ENCODE data around the gene TMIGD3.
A peak's percentile ranks its signal among the peaks of the same experiment; 100 is the strongest.

TMIGD3 gene

DNA sequence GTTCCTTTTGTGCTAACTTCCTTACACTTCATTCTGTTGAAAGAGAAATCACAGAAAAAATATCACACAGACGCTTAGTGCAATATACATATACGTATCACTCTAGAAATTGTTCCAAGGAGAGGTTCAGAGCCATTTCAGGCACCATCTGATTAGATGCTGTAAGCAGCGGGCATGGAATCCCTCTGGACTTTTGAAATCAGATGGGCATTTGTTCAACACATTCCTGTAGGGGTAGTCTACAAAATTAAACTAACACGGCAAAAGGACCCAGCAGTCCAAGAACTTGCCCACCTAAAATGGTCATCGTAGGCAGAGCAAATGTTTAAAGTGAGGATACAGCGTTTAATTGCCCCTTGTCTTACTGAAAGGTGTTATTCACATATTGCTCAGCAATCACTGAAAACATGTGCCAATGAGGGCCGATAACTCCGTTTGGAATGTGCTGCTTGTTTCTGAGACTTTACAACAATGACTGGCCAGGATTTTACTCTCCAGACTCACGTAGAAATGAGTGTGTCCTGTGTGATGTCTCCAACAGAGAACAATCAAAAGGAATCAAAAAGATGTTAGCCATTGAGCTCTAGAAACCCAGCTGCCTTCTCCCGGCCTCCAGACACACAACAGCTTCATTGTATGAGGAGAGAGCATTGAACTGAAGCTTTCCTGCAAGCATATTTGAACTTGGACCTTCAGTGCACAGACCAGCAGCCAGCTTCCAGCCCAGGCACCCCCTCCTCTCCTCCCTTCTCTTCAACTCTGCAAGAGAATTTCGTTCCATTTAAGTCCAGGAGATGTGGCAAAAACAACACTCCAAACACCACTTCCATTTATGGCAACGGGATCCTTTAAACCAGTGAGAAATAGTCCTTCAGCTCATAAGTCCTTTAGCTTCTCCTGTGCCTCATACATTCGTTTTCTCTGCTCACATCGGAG lies 32.1 kb upstream of the TMIGD3 start:
- no peaks in the 10 kb centered on the region for H3K9me3 ChIP-seq (ENCODE audit: control insufficient read depth, low read length)
- H3K36me3 ChIP-seq (ENCODE audit: control insufficient read depth, insufficient read depth, low read length): no peaks in the 10 kb centered on the region
- no peak overlapping the region for H3K27ac ChIP-seq (ENCODE audit: insufficient read depth, low read length, poor library complexity, severe bottlenecking)
- no peaks in the 10 kb centered on the region for H3K27me3 ChIP-seq (replicated peaks; ENCODE audit: control insufficient read depth, insufficient read depth, low read length, poor library complexity, severe bottlenecking)
- H3K4me1 ChIP-seq (ENCODE audit: control insufficient read depth, insufficient read depth, low read length, poor library complexity, severe bottlenecking): no peaks in the 10 kb centered on the region
- DNase-seq: no peak
- no peak overlapping the region for H3K4me3 ChIP-seq (ENCODE audit: insufficient read depth, low read depth, low read length, poor library complexity, severe bottlenecking)

DNA sequence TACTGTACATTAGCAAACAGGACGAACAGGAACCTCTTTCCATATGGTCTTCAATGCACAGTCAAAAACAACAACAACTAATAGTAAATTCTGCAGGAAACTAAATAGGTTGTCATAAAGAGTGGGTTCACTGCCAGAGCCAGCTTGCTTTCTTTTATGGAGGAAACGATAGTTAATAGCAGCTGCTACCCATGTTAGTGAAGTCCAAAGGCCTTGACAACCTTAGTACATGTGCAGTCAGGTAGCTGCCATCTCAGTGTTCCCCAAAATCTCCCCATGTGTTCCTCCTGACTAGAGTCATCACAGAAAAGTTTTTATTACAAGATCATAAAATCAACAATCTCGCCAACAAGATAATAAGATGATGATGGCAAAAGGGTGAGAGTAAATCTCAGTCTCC lies 16.6 kb upstream of the TMIGD3 start:
- H3K4me1 ChIP-seq (ENCODE audit: control insufficient read depth, insufficient read depth, low read length, poor library complexity, severe bottlenecking): peaks cover 30% of the 10 kb centered on the region
- no peaks in the 10 kb centered on the region for H3K36me3 ChIP-seq (ENCODE audit: control insufficient read depth, insufficient read depth, low read length)
- DNase-seq: no peak
- H3K4me3 ChIP-seq (ENCODE audit: insufficient read depth, low read depth, low read length, poor library complexity, severe bottlenecking): no peak overlapping the region
- no peak overlapping the region for H3K27ac ChIP-seq (ENCODE audit: insufficient read depth, low read length, poor library complexity, severe bottlenecking)
- H3K27me3 ChIP-seq (replicated peaks; ENCODE audit: control insufficient read depth, insufficient read depth, low read length, poor library complexity, severe bottlenecking): no peaks in the 10 kb centered on the region
- H3K9me3 ChIP-seq (ENCODE audit: control insufficient read depth, low read length): no peaks in the 10 kb centered on the region

DNA sequence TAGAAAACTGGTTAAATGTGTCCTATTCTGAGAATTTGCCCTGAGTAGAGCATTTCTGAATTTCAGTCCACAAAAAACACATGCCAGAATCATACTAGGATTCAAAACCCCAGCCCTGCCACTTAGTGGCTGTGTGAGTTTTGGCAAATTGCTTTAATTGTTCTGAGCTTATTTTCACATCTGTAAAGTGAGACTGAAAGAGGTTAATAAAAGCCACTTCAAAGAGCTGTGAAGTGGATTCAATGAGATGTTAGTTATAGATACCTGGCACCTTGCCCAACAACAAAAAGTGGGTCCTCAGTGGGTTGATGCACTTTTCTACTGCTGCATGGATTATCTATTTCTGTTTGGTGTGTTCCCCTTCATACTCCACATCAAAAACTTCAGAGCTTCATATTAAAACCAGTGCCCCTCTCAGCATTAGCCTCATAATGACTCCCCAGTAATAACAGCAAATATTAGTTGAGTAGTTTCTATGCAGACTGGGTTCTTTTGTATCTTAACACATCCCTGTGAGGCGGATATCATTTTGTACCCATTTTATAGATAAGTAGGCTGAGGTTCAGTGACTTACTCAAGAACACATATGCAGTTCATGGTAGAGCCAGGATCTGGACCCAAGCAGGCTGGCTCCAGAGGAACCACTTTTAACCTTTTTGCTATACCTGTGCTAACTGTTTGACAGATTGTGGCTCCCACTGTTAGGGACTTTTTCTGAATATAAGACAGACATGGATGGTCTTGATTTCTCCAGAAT lies 14.2 kb upstream of the TMIGD3 start:
- DNase-seq: no peak
- no peaks in the 10 kb centered on the region for H3K36me3 ChIP-seq (ENCODE audit: control insufficient read depth, insufficient read depth, low read length)
- H3K4me1 ChIP-seq (ENCODE audit: control insufficient read depth, insufficient read depth, low read length, poor library complexity, severe bottlenecking): peaks cover 32% of the 10 kb centered on the region
- no peak overlapping the region for H3K27ac ChIP-seq (ENCODE audit: insufficient read depth, low read length, poor library complexity, severe bottlenecking)
- H3K27me3 ChIP-seq (replicated peaks; ENCODE audit: control insufficient read depth, insufficient read depth, low read length, poor library complexity, severe bottlenecking): no peaks in the 10 kb centered on the region
- no peak overlapping the region for H3K4me3 ChIP-seq (ENCODE audit: insufficient read depth, low read depth, low read length, poor library complexity, severe bottlenecking)
- H3K9me3 ChIP-seq (ENCODE audit: control insufficient read depth, low read length): no peaks in the 10 kb centered on the region

DNA sequence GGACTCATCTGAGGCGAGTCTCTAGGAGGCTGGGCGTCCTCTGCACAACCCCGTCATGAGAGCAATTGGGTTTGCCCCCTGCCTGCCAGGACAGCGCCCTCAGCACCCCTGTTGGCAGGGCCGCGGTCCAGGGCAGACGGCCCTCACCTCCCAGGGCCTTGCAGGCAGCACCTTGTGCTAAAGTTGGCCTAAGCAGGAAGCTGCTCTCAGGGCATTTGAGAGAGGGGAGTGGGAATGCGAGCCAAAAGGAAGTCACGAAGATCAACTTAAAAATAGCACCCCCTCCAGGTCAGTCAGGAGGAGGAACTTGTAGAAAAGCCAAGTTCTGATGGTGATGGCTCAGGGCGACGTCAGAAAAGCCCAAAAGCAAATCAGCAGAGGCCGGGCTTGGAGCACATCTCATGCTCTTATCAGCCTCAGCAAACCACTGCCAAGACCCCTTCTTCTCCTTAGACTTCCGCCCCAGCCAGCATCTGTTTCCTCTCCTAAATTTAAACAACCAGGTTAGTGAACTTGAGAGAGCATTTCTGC lies 12.6 kb upstream of the TMIGD3 start:
- peaks cover 47% of the 10 kb centered on the region for H3K4me1 ChIP-seq (ENCODE audit: control insufficient read depth, insufficient read depth, low read length, poor library complexity, severe bottlenecking)

DNA sequence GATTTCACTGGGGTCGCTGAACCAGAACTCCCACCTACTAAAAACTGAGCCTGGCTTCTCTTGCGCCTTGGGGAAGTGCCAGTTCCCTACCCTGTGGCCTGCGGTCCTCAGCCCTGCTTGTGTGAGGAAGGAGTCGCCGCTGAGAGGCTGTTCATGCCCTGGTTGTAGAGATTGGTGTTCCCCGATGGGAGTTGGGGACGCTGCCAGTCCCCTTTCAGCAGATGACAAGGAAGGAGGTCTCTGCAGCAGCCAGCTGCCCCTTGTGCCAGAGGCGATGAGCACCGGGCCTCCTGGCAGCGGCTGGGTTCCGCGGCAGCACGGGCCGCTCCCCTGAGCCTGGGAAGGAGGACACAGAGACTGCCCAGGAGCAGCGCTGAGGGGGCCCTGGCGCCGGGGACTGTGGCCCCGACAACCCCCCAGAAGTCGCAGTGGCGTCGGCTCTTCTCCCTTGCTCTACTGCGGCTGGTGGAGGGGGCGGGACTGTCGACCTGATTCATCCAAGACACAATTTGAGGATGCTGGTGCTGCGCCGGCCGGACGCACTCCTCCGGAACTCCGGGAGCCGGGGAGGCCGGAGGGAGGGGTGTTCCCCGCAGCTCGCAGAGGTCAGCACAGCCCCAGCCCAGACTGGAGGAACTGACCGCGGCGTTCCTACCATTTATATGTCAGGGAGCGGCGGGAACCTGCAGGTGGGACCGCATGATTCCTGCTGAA lies 12.0 kb upstream of the TMIGD3 start:
- Histone ChIP-seq H3K36me3 (ENCODE audit: control insufficient read depth, insufficient read depth, low read length) (no peaks in the 10 kb centered on the region), H3K4me3 (ENCODE audit: insufficient read depth, low read depth, low read length, poor library complexity, severe bottlenecking) (peak overlapping the region; percentile 36), H3K9me3 (ENCODE audit: control insufficient read depth, low read length) (no peaks in the 10 kb centered on the region), H3K4me1 (ENCODE audit: control insufficient read depth, insufficient read depth, low read length, poor library complexity, severe bottlenecking) (peaks cover 54% of the 10 kb centered on the region), H3K27ac (ENCODE audit: insufficient read depth, low read length, poor library complexity, severe bottlenecking) (no peak overlapping the region), H3K27me3 (replicated peaks; ENCODE audit: control insufficient read depth, insufficient read depth, low read length, poor library complexity, severe bottlenecking) (no peaks in the 10 kb centered on the region)
- DNase-seq: no peak

More for the DNA sequence above, 12.6 kb upstream of the TMIGD3 start:
- Histone ChIP-seq H3K36me3 (ENCODE audit: control insufficient read depth, insufficient read depth, low read length) (no peaks in the 10 kb centered on the region), H3K9me3 (ENCODE audit: control insufficient read depth, low read length) (no peaks in the 10 kb centered on the region), H3K27ac (ENCODE audit: insufficient read depth, low read length, poor library complexity, severe bottlenecking) (no peak overlapping the region), H3K27me3 (replicated peaks; ENCODE audit: control insufficient read depth, insufficient read depth, low read length, poor library complexity, severe bottlenecking) (no peaks in the 10 kb centered on the region), H3K4me3 (ENCODE audit: insufficient read depth, low read depth, low read length, poor library complexity, severe bottlenecking) (peak overlapping the region; percentile 36)
- DNase-seq: no peak

DNA sequence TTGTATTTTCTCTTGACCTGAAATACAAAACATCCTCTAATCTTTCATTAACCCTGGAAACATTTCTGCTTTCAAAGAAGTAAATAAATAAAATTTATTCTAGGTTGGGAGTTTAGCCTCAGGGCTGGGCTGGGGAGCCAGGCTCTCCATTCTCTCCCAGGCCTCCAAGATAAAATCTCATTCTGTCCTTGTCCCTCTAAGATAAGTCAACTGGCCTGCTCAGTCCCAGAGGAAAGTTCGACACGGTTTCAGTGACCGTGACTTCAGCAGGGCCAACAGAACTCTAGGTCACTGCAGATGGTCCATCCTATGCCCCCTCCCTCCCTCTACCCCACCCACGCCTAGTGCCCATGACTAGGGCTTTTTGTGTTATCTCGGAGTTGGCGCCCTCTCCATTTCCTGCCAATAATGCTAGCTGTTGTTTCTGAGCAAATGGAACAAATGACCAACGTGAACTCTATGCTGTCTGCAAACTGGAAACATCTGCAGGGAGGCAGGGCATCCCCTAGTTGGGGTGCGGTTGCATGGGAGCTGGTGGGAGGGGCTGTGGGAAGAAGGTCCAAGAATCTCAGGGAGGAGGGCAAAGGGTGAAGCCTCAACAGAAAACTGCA lies 10.1 kb upstream of the TMIGD3 start:
- Histone ChIP-seq H3K27me3 (replicated peaks; ENCODE audit: control insufficient read depth, insufficient read depth, low read length, poor library complexity, severe bottlenecking) (no peaks in the 10 kb centered on the region), H3K4me1 (ENCODE audit: control insufficient read depth, insufficient read depth, low read length, poor library complexity, severe bottlenecking) (peaks cover 56% of the 10 kb centered on the region), H3K4me3 (ENCODE audit: insufficient read depth, low read depth, low read length, poor library complexity, severe bottlenecking) (no peak overlapping the region), H3K27ac (ENCODE audit: insufficient read depth, low read length, poor library complexity, severe bottlenecking) (no peak overlapping the region), H3K36me3 (ENCODE audit: control insufficient read depth, insufficient read depth, low read length) (no peaks in the 10 kb centered on the region), H3K9me3 (ENCODE audit: control insufficient read depth, low read length) (no peaks in the 10 kb centered on the region)
- DNase-seq: no peak

DNA sequence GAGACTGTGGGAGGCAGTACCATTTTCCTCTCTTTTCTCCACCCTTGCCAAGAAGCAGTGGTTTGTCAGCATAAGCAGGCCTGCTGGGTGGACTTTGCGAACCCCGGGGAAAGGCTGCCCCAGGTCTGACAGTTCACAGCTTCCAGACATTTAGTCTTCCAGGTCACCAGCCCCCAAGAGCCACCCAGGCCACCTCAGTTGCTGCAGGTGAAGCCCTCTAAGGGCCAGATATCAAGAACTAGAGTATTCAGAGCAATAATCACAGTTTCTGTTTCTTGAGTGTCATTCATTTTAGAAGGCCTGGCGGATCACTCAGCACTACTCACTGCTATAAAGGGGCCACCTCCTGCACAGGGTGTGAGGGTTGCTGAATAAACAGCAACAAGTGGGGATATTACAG lies 9.5 kb upstream of the TMIGD3 start:
- no peaks in the 10 kb centered on the region for H3K9me3 ChIP-seq (ENCODE audit: control insufficient read depth, low read length)
- H3K36me3 ChIP-seq (ENCODE audit: control insufficient read depth, insufficient read depth, low read length): no peaks in the 10 kb centered on the region
- H3K4me3 ChIP-seq (ENCODE audit: insufficient read depth, low read depth, low read length, poor library complexity, severe bottlenecking): no peak overlapping the region
- no peaks in the 10 kb centered on the region for H3K27me3 ChIP-seq (replicated peaks; ENCODE audit: control insufficient read depth, insufficient read depth, low read length, poor library complexity, severe bottlenecking)
- no peak for DNase-seq
- peaks cover 58% of the 10 kb centered on the region for H3K4me1 ChIP-seq (ENCODE audit: control insufficient read depth, insufficient read depth, low read length, poor library complexity, severe bottlenecking)
- H3K27ac ChIP-seq (ENCODE audit: insufficient read depth, low read length, poor library complexity, severe bottlenecking): no peak overlapping the region

DNA sequence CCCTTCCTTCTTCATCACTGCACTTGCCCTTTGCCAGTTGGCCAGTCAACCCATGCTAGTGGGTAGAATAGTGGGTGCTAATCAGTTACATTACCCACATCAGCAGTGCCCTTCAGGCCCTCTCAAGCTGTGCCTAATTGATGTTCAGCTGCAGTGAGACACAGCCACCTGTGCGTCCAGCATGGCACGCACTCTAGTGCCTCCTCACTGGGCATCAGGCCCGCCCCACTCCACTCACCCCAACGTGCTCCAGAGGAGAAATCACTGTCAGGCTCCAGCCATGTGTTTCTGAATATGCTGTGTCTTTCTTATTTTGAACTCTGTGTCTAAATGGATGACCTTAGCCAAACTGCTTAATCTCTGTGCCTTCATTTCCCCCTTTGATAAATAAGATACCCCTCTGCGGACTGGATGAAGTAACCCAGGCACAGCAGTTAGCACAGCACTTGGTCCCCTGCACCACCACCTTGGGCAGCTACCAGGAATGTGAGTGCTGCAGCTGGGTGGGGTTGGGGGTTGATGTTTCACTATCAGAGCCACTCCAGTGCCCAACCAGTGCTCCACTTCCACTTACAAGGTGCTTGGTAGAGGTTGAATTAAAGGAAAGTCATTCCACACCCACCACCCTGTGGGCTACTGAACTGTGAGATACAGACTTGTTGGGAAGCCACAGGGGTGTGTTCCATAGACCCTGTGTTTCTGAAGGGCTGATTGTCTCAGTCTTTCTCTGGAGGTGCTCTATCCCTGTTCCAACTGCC lies 8.9 kb upstream of the TMIGD3 start:
- Histone ChIP-seq H3K36me3 (ENCODE audit: control insufficient read depth, insufficient read depth, low read length) (no peaks in the 10 kb centered on the region), H3K9me3 (ENCODE audit: control insufficient read depth, low read length) (no peaks in the 10 kb centered on the region), H3K4me1 (ENCODE audit: control insufficient read depth, insufficient read depth, low read length, poor library complexity, severe bottlenecking) (peaks cover 58% of the 10 kb centered on the region), H3K27me3 (replicated peaks; ENCODE audit: control insufficient read depth, insufficient read depth, low read length, poor library complexity, severe bottlenecking) (no peaks in the 10 kb centered on the region), H3K27ac (ENCODE audit: insufficient read depth, low read length, poor library complexity, severe bottlenecking) (no peak overlapping the region), H3K4me3 (ENCODE audit: insufficient read depth, low read depth, low read length, poor library complexity, severe bottlenecking) (no peak overlapping the region)
- no peak for DNase-seq

DNA sequence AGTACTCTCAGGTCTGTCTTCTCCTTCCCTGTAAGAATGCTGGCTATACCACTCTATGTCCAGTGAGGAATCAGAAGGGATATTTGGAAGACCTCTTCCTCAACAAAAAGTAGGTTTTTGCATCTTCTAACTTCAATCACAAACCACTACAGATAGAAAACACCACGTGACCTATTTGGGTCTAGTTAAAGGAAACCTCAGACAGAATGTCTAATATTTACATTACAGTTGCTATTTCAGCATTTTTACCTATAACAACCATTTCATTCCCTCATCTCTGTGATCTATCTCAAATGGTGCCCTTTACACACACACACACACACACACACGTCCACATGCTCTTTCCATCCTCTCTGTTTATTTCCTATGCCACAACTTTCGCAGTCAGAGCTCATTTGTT lies 7.9 kb upstream of the TMIGD3 start:
- Histone ChIP-seq H3K36me3 (ENCODE audit: control insufficient read depth, insufficient read depth, low read length) (no peaks in the 10 kb centered on the region), H3K4me1 (ENCODE audit: control insufficient read depth, insufficient read depth, low read length, poor library complexity, severe bottlenecking) (peaks cover 54% of the 10 kb centered on the region), H3K4me3 (ENCODE audit: insufficient read depth, low read depth, low read length, poor library complexity, severe bottlenecking) (peak overlapping the region; percentile 8), H3K9me3 (ENCODE audit: control insufficient read depth, low read length) (no peaks in the 10 kb centered on the region), H3K27ac (ENCODE audit: insufficient read depth, low read length, poor library complexity, severe bottlenecking) (no peak overlapping the region), H3K27me3 (replicated peaks; ENCODE audit: control insufficient read depth, insufficient read depth, low read length, poor library complexity, severe bottlenecking) (no peaks in the 10 kb centered on the region)
- DNase-seq: no peak

Measured in effector memory CD4-positive, alpha-beta T cell (primary cell).